Measurements from ENCODE around the gene TAPT1.

- TF ChIP-seq JUNB (IDR thresholded peaks at IDR 0.05; ENCODE audit: unreplicated experiment) (no peak), CTCF (conservative IDR thresholded peaks at IDR 0.05; ENCODE audit: low read depth in 2 of 2) (no peak), CREB1 (CRISPR knock-in tag; IDR thresholded peaks at IDR 0.05; ENCODE audit: low read depth) (no peak), EZH2 (IDR thresholded peaks at IDR 0.05; ENCODE audit: low read depth, unreplicated experiment) (no peak), POLR2AphosphoS5 (IDR thresholded peaks at IDR 0.05; ENCODE audit: low read depth) (no peak), ETS1 (IDR thresholded peaks at IDR 0.05) (no peak), EZH2phosphoT487 (IDR thresholded peaks at IDR 0.05; ENCODE audit: unreplicated experiment) (no peak), REST (IDR thresholded peaks at IDR 0.05; ENCODE audit: unreplicated experiment) (no peak), ZNF331 (CRISPR knock-in tag; IDR thresholded peaks at IDR 0.05; ENCODE audit: low read depth) (no peak)
Measured at GRCh38 chr4:16133406-16133805, 92.9 kb downstream of the TAPT1 start.

Measured in GM23338 (cell line).